ENCODE measurements around the gene KRT5.

The KRT5 gene

GRCh38 chr12:52487211-52487610 lies 33.0 kb downstream of the KRT5 start:
- no peak for DNase-seq (ENCODE audit: insufficient read length)
- no peak for TF ChIP-seq TAF1 (IDR thresholded peaks at IDR 0.05; ENCODE audit: borderline replicate concordance, low read depth, low read length)
- no peak for TF ChIP-seq POLR2AphosphoS5 (IDR thresholded peaks at IDR 0.05; ENCODE audit: low read depth, low read length)
- TF ChIP-seq POLR2A (IDR thresholded peaks at IDR 0.05; ENCODE audit: low read depth, low read length): no peak
- no peak for FAIRE-seq

GRCh38 chr12:52486166-52487105 lies 33.8 kb downstream of the KRT5 start:
- DNase-seq (ENCODE audit: insufficient read length): no peak
- TF ChIP-seq POLR2AphosphoS5 (IDR thresholded peaks at IDR 0.05; ENCODE audit: low read depth, low read length) (no peak), TAF1 (IDR thresholded peaks at IDR 0.05; ENCODE audit: borderline replicate concordance, low read depth, low read length) (no peak), POLR2A (IDR thresholded peaks at IDR 0.05; ENCODE audit: low read depth, low read length) (no peak)
- no peak for FAIRE-seq

GRCh38 chr12:52480073-52480472 lies 40.1 kb downstream of the KRT5 start:
- DNase-seq (ENCODE audit: insufficient read length): no peak
- TF ChIP-seq POLR2AphosphoS5 (IDR thresholded peaks at IDR 0.05; ENCODE audit: low read depth, low read length) (no peak), TAF1 (IDR thresholded peaks at IDR 0.05; ENCODE audit: borderline replicate concordance, low read depth, low read length) (no peak), POLR2A (IDR thresholded peaks at IDR 0.05; ENCODE audit: low read depth, low read length) (no peak)
- FAIRE-seq: no peak

- DNase-seq (ENCODE audit: insufficient read length): no peak
- TF ChIP-seq TAF1 (IDR thresholded peaks at IDR 0.05; ENCODE audit: borderline replicate concordance, low read depth, low read length): no peak
- no peak for FAIRE-seq
Observed at GRCh38 chr12:52477651-52478050, 42.5 kb downstream of the KRT5 start.

GRCh38 chr12:52474212-52474611 lies 46.0 kb downstream of the KRT5 start:
- DNase-seq (ENCODE audit: insufficient read length) (no peak), FAIRE-seq (no peak)
- TF ChIP-seq POLR2AphosphoS5 (IDR thresholded peaks at IDR 0.05; ENCODE audit: low read depth, low read length): no peak
- TF ChIP-seq POLR2A (IDR thresholded peaks at IDR 0.05; ENCODE audit: low read depth, low read length): no peak
- no peak for TF ChIP-seq TAF1 (IDR thresholded peaks at IDR 0.05; ENCODE audit: borderline replicate concordance, low read depth, low read length)

GRCh38 chr12:52473768-52474167 lies 46.4 kb downstream of the KRT5 start, which contains the start of gene KRT6C:
TSS of gene KRT6C (minus strand) at chr12:52473805. CDS start at chr12:52473737, 68 bp downstream.
- TF ChIP-seq POLR2A (IDR thresholded peaks at IDR 0.05; ENCODE audit: low read depth, low read length) (no peak), POLR2AphosphoS5 (IDR thresholded peaks at IDR 0.05; ENCODE audit: low read depth, low read length) (no peak), TAF1 (IDR thresholded peaks at IDR 0.05; ENCODE audit: borderline replicate concordance, low read depth, low read length) (no peak)
- no peak for FAIRE-seq
- no peak for DNase-seq (ENCODE audit: insufficient read length)

- DNase-seq (ENCODE audit: insufficient read length) (no peak), FAIRE-seq (no peak)
- TF ChIP-seq POLR2AphosphoS5 (IDR thresholded peaks at IDR 0.05; ENCODE audit: low read depth, low read length) (no peak), POLR2A (IDR thresholded peaks at IDR 0.05; ENCODE audit: low read depth, low read length) (no peak), TAF1 (IDR thresholded peaks at IDR 0.05; ENCODE audit: borderline replicate concordance, low read depth, low read length) (no peak)
Observed at GRCh38 chr12:52469853-52470252, 50.3 kb downstream of the KRT5 start.

GRCh38 chr12:52464897-52465296 lies 55.3 kb downstream of the KRT5 start:
- FAIRE-seq: no peak
- TF ChIP-seq POLR2AphosphoS5 (IDR thresholded peaks at IDR 0.05; ENCODE audit: low read depth, low read length): no peak
- TF ChIP-seq TAF1 (IDR thresholded peaks at IDR 0.05; ENCODE audit: borderline replicate concordance, low read depth, low read length): no peak
- no peak for TF ChIP-seq POLR2A (IDR thresholded peaks at IDR 0.05; ENCODE audit: low read depth, low read length)

More at GRCh38 chr12:52464897-52465296, 55.3 kb downstream of the KRT5 start:
- no peak for DNase-seq (ENCODE audit: insufficient read length)

Data from GM12892 (cell line).